GM10266 (cell line): ENCODE data around the gene CD52.
A peak's percentile ranks its signal among the peaks of the same experiment; 100 is the strongest.

Experiments
- DNase-seq: peaks from one replicate; pipeline ENCODE4 v3.0.0; 2012; ENCODE audit errors: extremely low spot score
- TF ChIP-seq, protein P1 (sequence below): IDR thresholded peaks from 2 replicates; pipeline ENCODE4 v1.5.1; 2012; ENCODE audit warnings: mild to moderate bottlenecking, low read depth; ENCODE audit not compliant: control insufficient read depth, insufficient read depth; ENCODE audit errors: missing control alignments

Gene CD52, protein sequence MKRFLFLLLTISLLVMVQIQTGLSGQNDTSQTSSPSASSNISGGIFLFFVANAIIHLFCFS

DNA sequence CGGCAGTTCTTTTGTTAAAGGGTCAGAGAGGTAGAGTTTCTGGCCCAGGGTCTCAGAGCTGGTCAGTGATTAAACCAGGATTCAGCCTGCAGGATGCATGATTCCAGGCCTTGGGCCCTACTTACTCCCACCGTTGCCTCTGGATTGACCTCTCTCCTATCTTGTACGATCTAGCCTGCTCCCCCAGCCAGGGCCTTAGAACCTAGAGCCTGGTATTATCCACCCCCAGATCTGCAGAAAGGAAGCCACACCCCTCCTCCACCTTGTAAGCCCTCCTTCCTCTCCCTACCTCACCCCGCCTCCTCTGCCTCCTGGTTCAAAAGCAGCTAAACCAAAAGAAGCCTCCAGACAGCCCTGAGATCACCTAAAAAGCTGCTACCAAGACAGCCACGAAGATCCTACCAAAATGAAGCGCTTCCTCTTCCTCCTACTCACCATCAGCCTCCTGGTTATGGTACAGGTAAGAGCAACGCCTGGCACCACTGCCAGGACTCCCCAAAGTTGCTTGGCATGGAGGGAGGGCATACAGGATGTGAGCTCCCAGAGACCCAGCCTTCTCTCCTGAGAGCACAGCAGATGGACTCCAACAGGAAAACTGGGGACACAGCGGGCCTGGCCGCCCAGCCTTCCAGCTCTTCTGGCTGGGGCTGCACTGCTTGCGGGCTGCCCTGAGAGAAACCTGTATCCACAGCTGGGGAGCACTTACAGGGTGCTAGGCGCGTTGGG, at the start of gene CD52:
TSS of gene CD52 (plus strand) at position 347 of the 726 bp plus-strand sequence. CDS start at position 407, 60 bp downstream.
- TF ChIP-seq, protein P1, sequence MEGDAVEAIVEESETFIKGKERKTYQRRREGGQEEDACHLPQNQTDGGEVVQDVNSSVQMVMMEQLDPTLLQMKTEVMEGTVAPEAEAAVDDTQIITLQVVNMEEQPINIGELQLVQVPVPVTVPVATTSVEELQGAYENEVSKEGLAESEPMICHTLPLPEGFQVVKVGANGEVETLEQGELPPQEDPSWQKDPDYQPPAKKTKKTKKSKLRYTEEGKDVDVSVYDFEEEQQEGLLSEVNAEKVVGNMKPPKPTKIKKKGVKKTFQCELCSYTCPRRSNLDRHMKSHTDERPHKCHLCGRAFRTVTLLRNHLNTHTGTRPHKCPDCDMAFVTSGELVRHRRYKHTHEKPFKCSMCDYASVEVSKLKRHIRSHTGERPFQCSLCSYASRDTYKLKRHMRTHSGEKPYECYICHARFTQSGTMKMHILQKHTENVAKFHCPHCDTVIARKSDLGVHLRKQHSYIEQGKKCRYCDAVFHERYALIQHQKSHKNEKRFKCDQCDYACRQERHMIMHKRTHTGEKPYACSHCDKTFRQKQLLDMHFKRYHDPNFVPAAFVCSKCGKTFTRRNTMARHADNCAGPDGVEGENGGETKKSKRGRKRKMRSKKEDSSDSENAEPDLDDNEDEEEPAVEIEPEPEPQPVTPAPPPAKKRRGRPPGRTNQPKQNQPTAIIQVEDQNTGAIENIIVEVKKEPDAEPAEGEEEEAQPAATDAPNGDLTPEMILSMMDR = no peak
- peak; percentile 78 for DNase-seq

DNA sequence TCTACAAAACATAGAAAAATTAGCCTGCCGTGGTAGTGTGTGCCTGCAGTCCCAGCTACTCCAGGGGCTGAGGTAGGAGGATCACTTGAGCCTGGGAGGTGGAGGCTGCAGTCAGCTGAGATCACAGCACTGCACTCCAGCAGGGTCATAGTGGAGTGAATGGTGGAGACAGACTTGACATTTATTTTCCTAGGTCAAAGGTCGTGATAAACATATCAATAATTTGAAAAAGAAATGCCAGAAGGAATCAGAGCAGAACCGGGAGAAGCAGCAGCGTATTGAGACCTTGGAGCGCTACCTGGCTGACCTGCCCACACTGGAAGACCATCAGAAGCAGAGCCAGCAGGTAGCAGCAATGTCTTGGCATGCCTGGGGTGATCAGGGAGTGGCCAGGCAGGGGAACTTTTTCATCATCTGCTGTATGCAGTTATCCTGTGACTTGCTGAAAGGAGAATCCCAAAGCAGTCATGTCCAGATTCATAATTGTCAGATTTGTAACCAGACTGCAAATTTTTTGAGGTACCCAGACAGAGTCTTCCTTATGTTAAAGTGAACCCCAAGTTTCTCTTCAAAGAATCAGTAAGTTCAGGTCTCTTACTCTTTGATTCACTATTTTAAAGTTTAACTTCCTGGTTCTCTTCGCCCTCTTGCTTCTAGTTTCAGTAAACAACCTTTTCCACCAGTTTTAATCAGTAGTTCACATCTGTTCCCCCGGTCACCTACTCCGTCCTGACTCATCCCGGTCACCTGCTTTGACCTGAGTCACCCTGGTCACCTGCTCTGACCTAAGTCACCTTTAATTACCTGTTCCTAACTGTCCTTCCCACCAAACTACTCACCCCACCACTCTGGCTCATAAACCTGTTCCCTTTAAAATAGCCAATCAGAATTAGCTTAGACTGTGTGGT, 49.2 kb upstream of the CD52 start:
- DNase-seq = no peak
- TF ChIP-seq, protein P1 = no peak

DNA sequence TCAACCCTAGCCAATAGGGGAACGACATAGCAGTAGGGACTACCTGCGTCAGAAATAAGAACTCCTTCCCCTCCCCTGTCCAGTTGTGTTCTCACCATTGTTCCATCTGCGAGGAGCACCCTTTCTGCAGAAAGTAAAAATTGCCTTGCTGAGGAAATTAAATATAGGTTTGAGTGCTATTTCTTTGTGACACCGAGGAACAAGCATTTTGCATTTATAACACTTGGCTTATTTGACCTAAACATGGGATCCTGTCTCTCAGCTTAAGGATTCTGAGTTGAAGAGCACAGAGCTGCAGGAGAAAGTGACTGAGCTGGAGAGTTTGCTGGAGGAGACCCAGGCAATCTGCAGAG, 48.6 kb upstream of the CD52 start:
- DNase-seq = no peak
- TF ChIP-seq, protein P1 = no peak

DNA sequence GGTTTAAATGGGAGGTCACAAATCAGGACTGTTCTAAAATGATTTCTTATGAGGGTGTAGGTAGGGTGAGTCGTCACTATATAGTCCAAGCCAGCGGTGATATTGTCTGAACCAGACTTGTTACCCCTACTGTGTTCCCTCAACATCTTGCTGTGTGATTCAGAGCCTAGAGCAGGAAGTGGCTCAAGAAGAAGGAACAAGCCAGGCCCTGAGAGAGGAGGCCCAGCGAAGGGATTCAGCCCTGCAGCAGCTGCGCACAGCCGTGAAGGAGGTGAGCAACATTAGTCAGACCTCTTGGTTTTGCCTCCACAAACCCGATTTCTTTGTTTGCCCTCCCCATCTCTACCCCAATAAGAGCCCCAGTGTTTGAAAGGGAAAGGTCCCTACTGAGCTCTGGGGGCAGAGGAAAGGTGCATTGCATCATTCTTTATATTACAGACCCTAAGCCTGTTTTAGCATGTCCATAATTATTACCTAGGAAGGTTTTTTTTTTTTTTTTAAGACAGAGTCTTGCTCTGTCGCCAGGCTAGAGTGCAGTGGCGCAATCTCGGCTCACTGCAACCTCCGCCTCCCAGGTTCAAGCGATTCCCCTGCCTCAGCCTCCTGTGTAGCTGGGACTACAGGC, 42.8 kb upstream of the CD52 start:
- TF ChIP-seq, protein P1 = no peak
- no peak for DNase-seq

DNA sequence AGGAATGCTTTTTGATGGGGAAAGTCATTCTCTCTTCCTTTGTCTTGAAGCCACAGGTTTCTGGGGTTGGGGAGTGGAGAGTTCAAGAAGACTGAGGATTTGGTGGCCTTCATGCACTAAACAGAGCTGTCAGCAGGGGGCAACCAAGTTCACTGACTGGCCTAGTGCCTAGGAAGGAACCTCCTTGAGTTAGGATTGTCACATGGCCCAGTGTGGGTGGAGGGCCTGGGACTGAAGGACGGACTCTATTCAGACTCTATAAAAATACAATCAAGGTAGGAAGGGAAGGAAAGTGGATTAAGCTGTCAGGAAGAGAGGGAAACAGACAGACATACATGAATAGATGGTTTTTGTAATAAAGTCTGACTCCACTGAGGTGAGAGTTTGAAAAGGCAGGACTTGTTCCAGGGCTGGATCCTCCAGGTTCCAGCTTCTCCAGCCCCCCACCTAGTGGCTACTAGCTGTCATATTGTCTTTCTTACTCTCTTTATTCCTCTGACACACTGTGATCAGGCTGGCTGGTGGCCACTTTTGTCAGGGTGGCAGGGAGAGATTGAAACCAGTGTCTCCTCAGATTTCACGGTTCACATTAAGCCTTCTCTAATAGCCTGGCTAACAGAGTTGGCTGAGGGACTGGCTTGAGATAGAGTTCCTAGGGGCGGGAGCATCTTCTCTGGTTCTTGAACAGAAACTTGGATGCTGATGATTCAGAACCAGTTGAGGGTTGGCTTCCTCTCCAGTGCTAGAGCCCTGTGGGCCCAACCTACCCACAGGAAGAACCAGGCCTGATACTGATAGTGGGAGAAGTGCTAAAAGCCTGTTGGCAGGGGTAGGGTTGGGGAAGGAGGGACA, 42.0 kb upstream of the CD52 start:
- DNase-seq = peak; percentile 82
- TF ChIP-seq, protein P1 = peak; percentile 86

DNA sequence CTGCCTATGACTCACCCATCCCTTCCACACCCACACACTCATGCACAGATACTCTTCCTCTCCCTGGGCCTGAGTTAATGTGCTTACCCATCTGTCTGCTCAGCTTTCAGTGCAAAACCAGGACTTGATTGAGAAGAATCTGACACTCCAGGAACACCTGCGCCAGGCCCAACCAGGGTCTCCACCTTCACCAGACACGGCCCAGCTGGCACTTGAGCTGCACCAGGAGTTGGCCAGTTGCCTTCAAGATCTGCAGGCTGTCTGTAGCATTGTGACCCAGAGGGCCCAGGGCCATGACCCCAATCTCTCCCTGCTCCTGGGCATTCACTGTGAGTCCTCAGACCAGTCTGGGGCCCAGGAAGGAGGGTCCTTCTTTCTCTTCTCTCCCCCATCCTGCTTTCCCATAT, 41.3 kb upstream of the CD52 start:
- TF ChIP-seq, protein P1 = no peak
- peak; percentile 26 for DNase-seq
